Transverse colon (tissue), 4 donors: ENCODE results near the gene DOHH. TPM values are rescaled to one million over a fixed set of nuclear protein-coding genes. Genes with fewer than 3 reads are reported as not detected.

ENCODE experiments used
- DNase-seq: peaks from one replicate; pipeline ENCODE4 v3.0.0-alpha.2; 2019
- H3K27ac ChIP-seq, 4 donors: fragments of 200-600 bp; sonication (generic); 2 replicates each; pipeline ENCODE4 v1.5.1; 2016 to 2018; ENCODE audit warnings: inconsistent platforms in 4 of 4
- H3K27me3 ChIP-seq: fragments of 200-600 bp; sonication (generic); 2 replicates; pipeline ENCODE4 v1.5.1; 2017; ENCODE audit warnings: inconsistent platforms
- H3K36me3 ChIP-seq, 4 donors: fragments of 200-600 bp; sonication (generic); 2 replicates each; pipeline ENCODE4 v1.5.1; 2017 to 2019; ENCODE audit warnings: inconsistent platforms in 4 of 4
- H3K4me1 ChIP-seq, 4 donors: fragments of 200-600 bp; sonication (generic); 2 replicates each; pipeline ENCODE4 v1.5.1; 2017 to 2020; ENCODE audit warnings: inconsistent platforms in 4 of 4
- H3K4me3 ChIP-seq, 4 donors: fragments of 200-600 bp; sonication (generic); 1 replicate in 1 of 4; 2 replicates in 3 of 4; pipeline versions ENCODE4 v1.5.1 to v1.6.1; 2017 to 2019; ENCODE audit warnings: inconsistent platforms in 4 of 4
- H3K9me3 ChIP-seq, 2 donors: fragments of 200-600 bp; sonication (generic); 2 replicates each; pipeline ENCODE4 v1.5.1; 2017 to 2019; ENCODE audit warnings: inconsistent platforms in 2 of 2
- EP300 ChIP-seq: sonication (generic); formaldehyde crosslinking; IDR thresholded peaks from one replicate; pipeline ENCODE4 v1.6.1; 2017; ENCODE audit warnings: antibody characterized with exemption, low read depth
- POLR2A ChIP-seq: fragments of 450-650 bp; IDR thresholded peaks from one replicate; pipeline ENCODE4 v1.6.1; 2016; ENCODE audit warnings: antibody characterized with exemption, mild to moderate bottlenecking, moderate library complexity
- POLR2AphosphoS5 ChIP-seq, 3 donors: sonication (generic); formaldehyde crosslinking; IDR thresholded peaks; one replicate each; pipeline ENCODE4 v1.6.1; 2016; ENCODE audit warnings: antibody characterized with exemption in 3 of 3
- WGBS, 2 donors: methylation state at CpG; one replicate each; pipeline ENCODE4 v1.1.5; 2018; ENCODE audit warnings: low coverage in 1 of 2; 5-methylcytosine and 5-hydroxymethylcytosine counted together
- in situ Hi-C, 4 donors: fragments of 200-750 bp; cut with MboI; loops; one replicate each; pipeline versions ENCODE4 v1.15.0 to v1.15.1; 2017; ENCODE audit warnings: low sequenced_read_pairs in 3 of 4, low pct_ligation_motif_present in 1 of 4, low pct_unique_long_range_greater_than_20kb in 1 of 4
- intact Hi-C: fragments of 100-400 bp; cut with DNase I; formaldehyde crosslinking; loops from one replicate; pipeline ENCODE4 v1.15.1; 2023; ENCODE audit warnings: low total_unique reads
- total RNA-seq, 4 donors: library from RNA; depleted of rRNA; stranded (reverse); fragments of >200 nt; gene quantifications; one replicate each; pipeline ENCODE4 v1.1.0, GENCODE V29; 2016
- TF ChIP-seq, protein P1 (sequence below), 5 experiments: fragments of 200-600 bp in 3 of 5; fragments of 450-650 bp in 2 of 5; sonication (generic) in 3 of 5; IDR thresholded peaks; 1 replicate in 2 of 5; 2 replicates in 3 of 5; pipeline ENCODE4 v1.5.1; 2016 to 2017; ENCODE audit warnings: antibody characterized with exemption in 5 of 5, inconsistent platforms in 3 of 5, mild to moderate bottlenecking in 2 of 5, moderate library complexity in 1 of 5

DOHH gene
- total RNA-seq, 4 donors from 2014 or later: 7.2 to 13.5 (median 10.8) TPM

DNA sequence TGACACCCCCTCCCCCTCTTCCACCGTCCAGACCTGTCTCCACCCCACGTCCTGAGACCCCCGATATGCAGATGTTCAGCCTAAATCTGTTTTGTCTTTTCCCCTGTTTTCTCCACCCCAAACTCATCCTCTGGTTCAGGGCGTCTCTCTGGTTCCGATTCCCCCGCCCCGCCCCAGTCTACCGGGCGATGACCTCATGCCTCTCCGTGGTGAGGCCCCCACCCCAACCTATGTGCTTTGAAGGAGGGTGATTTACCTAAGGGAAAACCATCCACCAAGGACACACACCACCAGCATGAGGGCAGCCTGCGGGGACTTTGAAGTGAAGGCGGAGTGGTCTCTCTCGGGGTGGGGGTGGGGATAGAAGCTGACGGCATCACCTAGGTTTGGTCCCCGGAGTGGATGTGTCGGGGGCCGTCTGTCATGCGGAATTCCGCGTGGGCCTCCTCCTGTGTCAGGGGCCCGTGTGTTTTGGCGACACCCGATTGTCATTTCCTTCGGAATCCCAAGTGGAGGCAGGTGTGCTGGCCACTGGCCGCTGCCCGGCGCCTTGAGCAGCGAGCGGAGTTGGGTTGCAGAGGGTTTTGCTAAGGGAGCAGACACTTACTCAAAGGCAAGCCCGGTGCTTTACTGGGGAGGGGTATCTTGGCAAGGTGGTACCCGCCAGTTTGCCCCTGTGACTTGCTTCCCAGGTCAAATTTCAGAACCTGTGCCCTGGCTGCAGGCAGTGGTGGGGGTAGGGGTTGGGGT is 7.1 kb upstream of the DOHH start:
- Histone ChIP-seq H3K4me3 (peak overlapping the region; percentile 95 to 99 (median 98)), H3K27me3 (no peaks in the 10 kb centered on the region), H3K9me3 (no peaks in the 10 kb centered on the region), H3K4me1 (peaks cover 5 to 23% (median 14%) of the 10 kb centered on the region in 4 donors), H3K27ac (peak overlapping the region; percentile 88 to 97 (median 94)), H3K36me3 (no peaks in the 10 kb centered on the region)
- intact Hi-C loops: no loop called here
- in situ Hi-C loops: no loop called here
- peak; percentile 46 for DNase-seq
- TF ChIP-seq POLR2A: no peak
- TF ChIP-seq EP300: no peak
- no peak for TF ChIP-seq POLR2AphosphoS5 (IDR thresholded peaks at IDR 0.05)
- TF ChIP-seq, protein P1, sequence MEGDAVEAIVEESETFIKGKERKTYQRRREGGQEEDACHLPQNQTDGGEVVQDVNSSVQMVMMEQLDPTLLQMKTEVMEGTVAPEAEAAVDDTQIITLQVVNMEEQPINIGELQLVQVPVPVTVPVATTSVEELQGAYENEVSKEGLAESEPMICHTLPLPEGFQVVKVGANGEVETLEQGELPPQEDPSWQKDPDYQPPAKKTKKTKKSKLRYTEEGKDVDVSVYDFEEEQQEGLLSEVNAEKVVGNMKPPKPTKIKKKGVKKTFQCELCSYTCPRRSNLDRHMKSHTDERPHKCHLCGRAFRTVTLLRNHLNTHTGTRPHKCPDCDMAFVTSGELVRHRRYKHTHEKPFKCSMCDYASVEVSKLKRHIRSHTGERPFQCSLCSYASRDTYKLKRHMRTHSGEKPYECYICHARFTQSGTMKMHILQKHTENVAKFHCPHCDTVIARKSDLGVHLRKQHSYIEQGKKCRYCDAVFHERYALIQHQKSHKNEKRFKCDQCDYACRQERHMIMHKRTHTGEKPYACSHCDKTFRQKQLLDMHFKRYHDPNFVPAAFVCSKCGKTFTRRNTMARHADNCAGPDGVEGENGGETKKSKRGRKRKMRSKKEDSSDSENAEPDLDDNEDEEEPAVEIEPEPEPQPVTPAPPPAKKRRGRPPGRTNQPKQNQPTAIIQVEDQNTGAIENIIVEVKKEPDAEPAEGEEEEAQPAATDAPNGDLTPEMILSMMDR (IDR thresholded peaks at IDR 0.05): no peak
- WGBS, 2 donors: 28 to 51% methylated on average over 7 to 31 of the region's 31 CpGs

DNA sequence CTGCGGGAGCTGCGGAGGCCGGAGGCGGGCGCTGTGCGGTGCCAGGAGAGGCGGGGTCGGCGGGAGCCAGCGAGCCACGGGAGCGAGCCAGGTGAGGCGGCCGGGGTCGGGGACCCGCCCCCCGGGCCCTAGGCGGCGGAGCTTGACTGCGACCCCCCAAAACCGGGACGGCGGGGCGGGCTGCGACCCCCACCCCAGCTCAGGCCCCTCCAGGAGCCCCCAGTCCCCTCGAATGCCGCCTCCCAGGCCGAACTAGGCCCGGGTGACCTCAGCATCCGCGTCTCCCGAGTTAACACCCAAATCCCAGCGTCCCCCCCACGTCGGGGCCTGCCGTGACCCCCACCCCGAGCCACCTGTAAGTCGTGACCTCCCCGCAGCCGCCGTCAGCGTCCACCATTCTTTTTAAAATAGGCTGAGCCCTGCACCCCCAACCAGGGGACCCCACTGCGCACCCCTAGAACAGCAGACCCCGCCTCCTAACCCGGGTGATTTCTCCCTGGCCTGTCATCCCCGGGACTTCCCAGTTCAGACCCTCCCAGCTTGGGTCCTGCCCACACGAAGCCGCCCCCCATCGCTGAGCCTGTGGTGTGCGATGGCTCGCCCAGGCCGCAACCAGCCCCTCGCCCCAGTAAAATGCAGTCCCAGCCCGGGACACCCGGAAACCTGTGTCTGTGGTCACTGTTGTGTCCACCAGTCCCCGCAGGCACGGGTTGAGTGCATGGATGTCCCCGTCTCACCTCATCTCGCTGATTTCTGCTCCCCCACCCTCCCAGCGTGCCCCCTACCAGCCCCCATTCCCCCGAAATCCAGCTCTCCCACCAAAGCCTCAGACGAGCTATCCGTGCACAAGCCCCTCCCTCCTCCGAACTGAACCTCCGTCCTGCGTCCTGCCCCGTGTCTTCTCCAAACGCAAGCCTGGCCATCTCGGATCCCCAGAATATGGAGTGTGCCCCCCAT is 6.2 kb upstream of the DOHH start:
- Histone ChIP-seq H3K27ac (peak overlapping the region; percentile 88 to 97 (median 94)), H3K9me3 (no peaks in the 10 kb centered on the region), H3K36me3 (no peaks in the 10 kb centered on the region), H3K27me3 (no peaks in the 10 kb centered on the region), H3K4me1 (peaks cover 5 to 23% (median 14%) of the 10 kb centered on the region in 4 donors), H3K4me3 (peak overlapping the region; percentile 95 to 99 (median 98))
- TF ChIP-seq EP300 (no peak), POLR2A (no peak), POLR2AphosphoS5 (IDR thresholded peaks at IDR 0.05) (no peak)
- TF ChIP-seq, protein P1 (IDR thresholded peaks at IDR 0.05): no peak
- WGBS, 2 donors: 0 to 1% methylated on average over 6 to 46 of the region's 69 CpGs
- in situ Hi-C loops (no loop called here), intact Hi-C loops (no loop called here)
- DNase-seq: peak; percentile 39

DNA sequence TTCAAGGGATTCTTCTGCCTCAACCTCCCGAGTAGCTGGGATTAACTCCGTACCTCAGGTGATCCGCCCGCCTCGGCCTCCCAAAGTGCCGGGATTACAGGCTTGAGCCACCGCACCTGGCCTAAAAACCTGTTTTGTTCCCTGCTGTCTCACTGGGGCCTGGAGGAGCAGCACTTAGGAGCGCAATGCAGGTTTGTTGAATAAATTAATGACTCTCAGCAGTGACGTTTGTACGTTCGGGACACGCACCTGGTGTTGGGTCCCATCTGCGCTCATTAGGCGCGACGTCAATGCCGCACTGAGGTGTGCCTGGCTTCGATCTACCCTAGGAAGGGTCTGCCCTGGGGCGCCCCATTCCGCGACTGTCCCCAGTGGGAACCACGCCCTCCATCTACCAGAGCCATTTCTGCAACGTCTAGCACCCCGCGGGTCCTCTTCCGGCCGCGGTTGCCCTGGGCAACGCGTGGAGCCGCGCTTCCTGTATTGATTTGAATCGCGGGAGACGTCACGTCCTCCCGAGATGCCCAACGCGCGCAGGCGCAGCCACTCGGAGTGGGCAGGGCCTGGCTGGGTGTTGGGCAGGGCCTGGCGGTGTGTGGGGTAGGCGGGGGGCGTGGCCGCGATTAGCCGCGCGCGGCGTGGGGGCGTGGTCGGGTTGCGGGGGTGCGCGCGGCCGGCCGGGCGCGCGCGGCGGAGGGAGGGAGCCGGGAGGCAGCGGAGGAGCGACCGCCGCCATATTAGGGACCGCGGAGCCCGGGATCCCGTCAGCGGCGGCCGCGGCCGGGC is 5.3 kb upstream of the DOHH start, which contains the start of gene FZR1:
FZR1 (plus strand) TSS at position 714 of the 786 bp plus-strand sequence. CDS start 16,679 bp downstream, outside the sequence.
- H3K36me3 ChIP-seq: no peaks in the 10 kb centered on the region
- H3K27ac ChIP-seq: peak within 1 kb of the TSS; percentile 88 to 97 (median 94)
- WGBS, 2 donors: 0 to 3% methylated on average over 2 to 38 of the region's 79 CpGs
- peak within 1 kb of the TSS; percentile 95 to 99 (median 98) for H3K4me3 ChIP-seq
- in situ Hi-C loops (no loop called here), intact Hi-C loops (no loop called here)
- peaks cover 5 to 22% (median 16%) of the 10 kb centered on the region in 4 donors for H3K4me1 ChIP-seq
- H3K9me3 ChIP-seq: no peaks in the 10 kb centered on the region
- TF ChIP-seq EP300 (no peak), POLR2AphosphoS5 (IDR thresholded peaks at IDR 0.05) (peak; percentile 51 to 64 (median 62)), POLR2A (peak; percentile 61)
- TF ChIP-seq, protein P1 (IDR thresholded peaks at IDR 0.05): peak in 1 of 5 experiments; percentile 14
- no peaks in the 10 kb centered on the region for H3K27me3 ChIP-seq
- peak; percentile 100 for DNase-seq
